H9 (cell line): ENCODE results near the gene FAIM2. TPM values are rescaled to one million over a fixed set of nuclear protein-coding genes. Genes with fewer than 3 reads are reported as not detected.
A peak's percentile ranks its signal among the peaks of the same experiment; 100 is the strongest.

Experiments
- DNase-seq: peaks from one replicate; pipeline ENCODE4 v3.0.0-alpha.2; 2017
- H2AFZ ChIP-seq: one replicate; pipeline ENCODE4 v1.6.1; 2013; ENCODE audit warnings: mild to moderate bottlenecking, low read length, control low read depth, moderate library complexity
- H2AK5ac ChIP-seq: 2 replicates; pipeline ENCODE4 v1.6.1; 2013; ENCODE audit warnings: low read length, control low read depth, mixed read lengths; ENCODE audit not compliant: insufficient read length
- H2BK120ac ChIP-seq: one replicate; pipeline ENCODE4 v1.6.1; 2013; ENCODE audit warnings: low read depth, mild to moderate bottlenecking, low read length, control low read depth, inconsistent platforms; ENCODE audit not compliant: poor library complexity, severe bottlenecking
- H2BK12ac ChIP-seq: 2 replicates; pipeline ENCODE4 v1.6.1; 2013; ENCODE audit warnings: low read length, control low read depth, mixed read lengths, low read depth; ENCODE audit not compliant: insufficient read length
- H2BK15ac ChIP-seq: 2 replicates; pipeline ENCODE4 v1.6.1; 2013; ENCODE audit warnings: low read depth, low read length, control low read depth
- H2BK20ac ChIP-seq: one replicate; pipeline ENCODE4 v1.6.1; 2013; ENCODE audit warnings: low read depth, mild to moderate bottlenecking, low read length, control low read depth, inconsistent platforms; ENCODE audit not compliant: poor library complexity, severe bottlenecking
- H2BK5ac ChIP-seq: 2 replicates; pipeline ENCODE4 v1.6.1; 2013; ENCODE audit warnings: low read length, control low read depth, mixed read lengths; ENCODE audit not compliant: insufficient read length
- H3K14ac ChIP-seq: 2 replicates; pipeline ENCODE4 v1.6.1; 2013; ENCODE audit warnings: low read length, control low read depth; ENCODE audit not compliant: insufficient read depth
- H3K18ac ChIP-seq: 2 replicates; pipeline ENCODE4 v1.6.1; 2013; ENCODE audit warnings: low read depth, mild to moderate bottlenecking, mixed read lengths, low read length, control low read depth; ENCODE audit not compliant: insufficient read length
- H3K23ac ChIP-seq: 2 replicates; pipeline ENCODE4 v1.6.1; 2013; ENCODE audit warnings: low read length, control low read depth, mixed read lengths, low read depth; ENCODE audit not compliant: insufficient read length
- H3K23me2 ChIP-seq: 2 replicates; pipeline ENCODE4 v1.6.1; 2013; ENCODE audit warnings: low read depth, mild to moderate bottlenecking, mixed read lengths, low read length, control low read depth; ENCODE audit not compliant: insufficient read length, poor library complexity, severe bottlenecking
- H3K27ac ChIP-seq: 2 replicates; pipeline ENCODE4 v1.5.1; 2013; ENCODE audit warnings: low read length, control low read depth, mixed read lengths, low read depth; ENCODE audit not compliant: insufficient read length
- H3K27me3 ChIP-seq: 2 replicates; pipeline ENCODE4 v1.6.1; 2013; ENCODE audit warnings: low read length, control low read depth, inconsistent platforms; ENCODE audit not compliant: insufficient read depth
- H3K4ac ChIP-seq: 2 replicates; pipeline ENCODE4 v1.6.1; 2013; ENCODE audit warnings: low read depth, mild to moderate bottlenecking, control low read depth, inconsistent platforms, low read length, moderate library complexity
- H3K4me1 ChIP-seq: 2 replicates; pipeline ENCODE4 v1.6.1; 2013; ENCODE audit warnings: low read length, control low read depth, inconsistent platforms; ENCODE audit not compliant: insufficient read depth
- H3K4me2 ChIP-seq: 2 replicates; pipeline ENCODE4 v1.6.1; 2013; ENCODE audit warnings: low read length, control low read depth, mixed read lengths; ENCODE audit not compliant: insufficient read length, insufficient read depth
- H3K56ac ChIP-seq: 2 replicates; pipeline ENCODE4 v1.6.1; 2013; ENCODE audit warnings: low read depth, mild to moderate bottlenecking, mixed read lengths, low read length, control low read depth; ENCODE audit not compliant: insufficient read length
- H3K79me1 ChIP-seq: 2 replicates; pipeline ENCODE4 v1.6.1; 2013; ENCODE audit warnings: low read depth, mild to moderate bottlenecking, moderate library complexity, low read length, control low read depth, inconsistent platforms; ENCODE audit not compliant: insufficient read depth, poor library complexity, severe bottlenecking
- H3K79me2 ChIP-seq: 2 replicates; pipeline ENCODE4 v1.6.1; 2013; ENCODE audit warnings: low read length, control low read depth, inconsistent platforms; ENCODE audit not compliant: insufficient read depth
- H3K9ac ChIP-seq: 2 replicates; pipeline ENCODE4 v1.6.1; 2013; ENCODE audit warnings: low read length, control low read depth, mixed read lengths; ENCODE audit not compliant: insufficient read length; ENCODE audit errors: extremely low read depth
- H3K9me3 ChIP-seq: one replicate; pipeline ENCODE4 v1.6.1; 2013; ENCODE audit warnings: low read depth, low read length, inconsistent platforms; ENCODE audit not compliant: control insufficient read depth
- H3T11ph ChIP-seq: one replicate; pipeline ENCODE4 v1.6.1; 2013; ENCODE audit warnings: mild to moderate bottlenecking, low read length, control low read depth, inconsistent platforms
- H4K20me1 ChIP-seq: one replicate; pipeline ENCODE4 v1.6.1; 2013; ENCODE audit not compliant: control insufficient read depth, insufficient read length, insufficient read depth
- H4K5ac ChIP-seq: 2 replicates; pipeline ENCODE4 v1.6.1; 2013; ENCODE audit warnings: low read depth, mild to moderate bottlenecking, mixed read lengths, low read length, control low read depth; ENCODE audit not compliant: insufficient read length
- H4K8ac ChIP-seq: replicated peaks from 2 replicates; pipeline ENCODE4 v1.6.1; 2013; ENCODE audit warnings: low read length, control low read depth, mixed read lengths, low read depth; ENCODE audit not compliant: insufficient read length
- H4K91ac ChIP-seq: 2 replicates; pipeline ENCODE4 v1.6.1; 2013; ENCODE audit warnings: low read depth, mild to moderate bottlenecking, moderate library complexity, mixed read lengths, low read length, control low read depth; ENCODE audit not compliant: insufficient read length
- H3K27ac Mint-ChIP-seq, 3 experiments: 2 replicates in 2 of 3; 3 replicates in 1 of 3; pipeline ENCODE4 v1.8.0; 2020 to 2021; ENCODE audit warnings: mixed read lengths in 3 of 3, mild to moderate bottlenecking in 1 of 3, moderate library complexity in 1 of 3
- H3K27me3 Mint-ChIP-seq: 2 replicates; pipeline ENCODE4 v1.8.0; 2021; ENCODE audit warnings: low read depth, mild to moderate bottlenecking, moderate library complexity, mixed read lengths
- H3K36me3 Mint-ChIP-seq, 3 experiments: 2 replicates in 2 of 3; 3 replicates in 1 of 3; pipeline ENCODE4 v1.8.0; 2020 to 2021; ENCODE audit warnings: low read depth in 3 of 3, mixed read lengths in 3 of 3; ENCODE audit not compliant: insufficient read depth in 1 of 3
- H3K4me1 Mint-ChIP-seq, 2 experiments: 2 replicates each; pipeline ENCODE4 v1.8.0; 2020; ENCODE audit warnings: mixed read lengths in 2 of 2
- H3K4me3 Mint-ChIP-seq, 2 experiments: 2 replicates in 1 of 2; 3 replicates in 1 of 2; pipeline ENCODE4 v1.8.0; 2020 to 2021; ENCODE audit warnings: mild to moderate bottlenecking in 2 of 2, mixed read lengths in 2 of 2, moderate library complexity in 1 of 2
- H3K9me3 Mint-ChIP-seq, 2 experiments: 2 replicates in 1 of 2; 3 replicates in 1 of 2; pipeline ENCODE4 v1.8.0; 2020; ENCODE audit warnings: mild to moderate bottlenecking in 2 of 2, mixed read lengths in 2 of 2, moderate library complexity in 1 of 2
- CTCF ChIP-seq: fragments of 200-600 bp; sonication (generic); conservative IDR thresholded peaks from 3 replicates; pipeline ENCODE4 v1.8.0; 2021; ENCODE audit warnings: antibody characterized with exemption, mild to moderate bottlenecking
- WGBS: extraction: QIAGEN DNeasy Blood & Tissue Kit; methylation state at CpG from one replicate; pipeline ENCODE4 v1.1.7; 2013; ENCODE audit warnings: missing lambda C conversion rate, low lambda C conversion rate, mixed read lengths; ENCODE audit not compliant: insufficient read length; ENCODE audit errors: extremely low coverage; 5-methylcytosine and 5-hydroxymethylcytosine counted together
- total RNA-seq: library from RNA; stranded (reverse); gene quantifications from 2 replicates; pipeline ENCODE4 v1.2.1, GENCODE V29; 2021

Gene FAIM2
- total RNA-seq, 1 experiment from 2014 or later, result 0.42 TPM

GRCh38 chr12:49825971-49826421 lies 77.7 kb downstream of the FAIM2 start:
- Histone ChIP-seq H2BK5ac (no peak overlapping the region), H2BK20ac (no peak overlapping the region), H4K91ac (no peak overlapping the region), H4K5ac (no peak overlapping the region), H3K4me2 (no peak overlapping the region), H3K56ac (no peak overlapping the region), H4K8ac (no peak overlapping the region), H2AFZ (no peak overlapping the region), H2BK12ac (no peak overlapping the region), H3K9me3 (no peaks in the 10 kb centered on the region), H3K9ac (no peak overlapping the region), H3K14ac (no peak overlapping the region), H3K23ac (no peak overlapping the region), H4K20me1 (no peaks in the 10 kb centered on the region), H3K27me3 (no peaks in the 10 kb centered on the region), H3K79me1 (peaks cover 4% of the 10 kb centered on the region), H3K4me1 (peaks cover 2% of the 10 kb centered on the region), H3K23me2 (peaks cover 16% of the 10 kb centered on the region), H3K79me2 (peaks cover 2% of the 10 kb centered on the region; the same call in 1 of the 2 replicates), H2BK15ac (no peak overlapping the region), H2BK120ac (no peak overlapping the region), H3K27ac (no peak overlapping the region), H3K4ac (no peak overlapping the region), H3K18ac (no peak overlapping the region), H3T11ph (no peak overlapping the region), H2AK5ac (no peak overlapping the region)
- Mint-ChIP-seq H3K36me3 (peaks cover 13 to 14% (median 14%) of the 10 kb centered on the region in 3 experiments), H3K9me3 (no peaks in the 10 kb centered on the region; a peak in 1 of 5 replicates), H3K27ac (peak overlapping the region in 1 of 3 experiments; percentile 73; a peak in 1 of 7 replicates), H3K27me3 (no peaks in the 10 kb centered on the region), H3K4me1 (peaks cover 45 to 57% of the 10 kb centered on the region in 2 experiments), H3K4me3 (peak overlapping the region; percentile 88 to 98; a peak in 4 of 5 replicates)
- TF ChIP-seq CTCF, result no peak
- DNase-seq, result no peak
- no CpG with 5 or more reads among the region's 4 CpGs for WGBS
